ACC112 (cell line): Measurements from ENCODE around the gene FAM151A.

ENCODE experiments used
- H2AFZ ChIP-seq: fragments of 200-600 bp; sonication (generic); one replicate; pipeline ENCODE4 v1.6.0; 2017; ENCODE audit warnings: antibody characterized with exemption, low read length; ENCODE audit not compliant: unreplicated experiment
- H3K27ac ChIP-seq: fragments of 200-600 bp; sonication (generic); 2 replicates; pipeline ENCODE4 v1.5.1; 2014; ENCODE audit warnings: low read depth, mild to moderate bottlenecking, antibody characterized with exemption, low read length, moderate library complexity
- H3K27me3 ChIP-seq: fragments of 200-600 bp; sonication (generic); 2 replicates; pipeline ENCODE4 v1.6.1; 2014; ENCODE audit warnings: mild to moderate bottlenecking, antibody characterized with exemption, low read length, moderate library complexity, mixed read lengths; ENCODE audit not compliant: insufficient read depth
- H3K36me3 ChIP-seq: fragments of 200-600 bp; sonication (generic); 2 replicates; pipeline ENCODE4 v1.6.1; 2016; ENCODE audit warnings: mild to moderate bottlenecking, antibody characterized with exemption, low read length, moderate library complexity, mixed read lengths; ENCODE audit not compliant: insufficient read depth
- H3K4me1 ChIP-seq: fragments of 200-600 bp; sonication (generic); one replicate; pipeline ENCODE4 v1.6.1; 2016; ENCODE audit warnings: low read length, mixed read lengths; ENCODE audit not compliant: insufficient read depth, unreplicated experiment, control insufficient read depth
- H3K4me3 ChIP-seq: fragments of 200-600 bp; sonication (generic); 2 replicates; pipeline ENCODE4 v1.5.1; 2014; ENCODE audit warnings: mild to moderate bottlenecking, low read depth, low read length
- H3K79me2 ChIP-seq: fragments of 200-600 bp; sonication (generic); one replicate; pipeline ENCODE4 v1.6.0; 2016; ENCODE audit warnings: low read length; ENCODE audit not compliant: control insufficient read depth, unreplicated experiment, insufficient read depth

FAM151A gene

DNA sequence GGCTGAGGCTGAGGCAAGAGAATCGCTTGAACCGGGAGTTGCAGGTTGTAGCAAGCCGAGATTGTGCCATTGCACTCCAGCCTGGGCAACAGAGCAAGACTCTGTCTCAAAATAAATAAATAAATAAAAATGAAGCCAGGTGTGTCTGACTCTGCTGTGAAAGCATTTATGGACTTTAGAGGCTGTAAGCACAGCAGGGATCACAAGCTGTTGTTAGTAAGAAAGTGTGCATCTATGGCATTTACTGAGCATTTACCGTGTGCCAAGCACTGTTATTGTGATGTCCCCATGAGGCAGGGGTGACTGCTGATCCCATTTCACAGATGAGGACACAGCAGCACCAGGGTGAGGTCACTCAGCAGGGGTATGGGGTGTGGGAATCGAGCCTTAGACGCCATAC lies 20.1 kb downstream of the FAM151A start:
- Histone ChIP-seq H3K27ac (no peak overlapping the region), H3K4me1 (no peaks in the 10 kb centered on the region), H2AFZ (no peak overlapping the region), H3K36me3 (no peaks in the 10 kb centered on the region), H3K27me3 (no peaks in the 10 kb centered on the region), H3K4me3 (no peak overlapping the region), H3K79me2 (no peaks in the 10 kb centered on the region)

DNA sequence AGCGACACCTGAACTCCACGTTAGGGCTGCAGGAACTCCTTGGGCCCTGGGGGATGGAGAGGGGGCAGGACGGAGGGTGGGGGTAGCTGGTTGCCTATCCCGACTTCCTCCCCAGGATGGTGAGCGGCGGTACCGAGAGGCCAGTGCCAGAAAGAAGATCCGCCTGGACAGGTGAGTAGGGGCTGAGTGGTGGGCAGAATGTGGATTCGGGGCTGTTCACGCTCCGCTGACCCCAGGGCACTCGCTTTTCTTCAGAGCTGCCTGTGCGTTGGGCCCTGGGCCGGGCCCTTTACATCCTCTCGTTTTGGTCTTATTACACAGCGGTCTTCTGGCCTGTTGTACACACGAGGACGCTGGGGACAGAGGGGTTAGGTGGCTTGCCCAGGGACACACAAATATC lies 20.8 kb downstream of the FAM151A start:
- Histone ChIP-seq H3K36me3 (no peaks in the 10 kb centered on the region), H3K4me1 (no peaks in the 10 kb centered on the region), H2AFZ (no peak overlapping the region), H3K4me3 (no peak overlapping the region), H3K79me2 (no peaks in the 10 kb centered on the region), H3K27me3 (no peaks in the 10 kb centered on the region), H3K27ac (no peak overlapping the region)

DNA sequence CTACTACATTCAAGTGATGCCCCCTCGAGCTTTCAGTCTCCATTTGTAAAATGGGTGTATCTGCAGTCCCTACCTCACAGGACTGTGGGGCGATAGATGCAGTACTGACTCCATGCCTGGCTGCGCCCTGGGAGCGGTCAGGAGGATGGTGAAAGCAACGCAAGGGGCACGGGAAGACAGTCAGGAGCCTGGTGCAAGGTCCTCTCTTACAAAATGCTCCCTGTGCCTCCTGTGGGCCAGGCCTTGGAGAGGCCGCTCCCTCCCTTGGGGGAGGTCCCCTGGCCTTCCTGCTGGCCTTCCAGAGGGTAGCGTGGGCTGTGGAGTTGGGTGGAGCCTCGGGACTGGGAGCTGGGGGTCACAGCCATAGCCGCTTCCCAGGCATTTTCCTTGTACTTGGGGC lies 21.6 kb downstream of the FAM151A start:
- Histone ChIP-seq H3K27me3 (no peaks in the 10 kb centered on the region), H2AFZ (no peak overlapping the region), H3K79me2 (no peaks in the 10 kb centered on the region), H3K4me3 (no peak overlapping the region), H3K27ac (no peak overlapping the region), H3K36me3 (no peaks in the 10 kb centered on the region), H3K4me1 (no peaks in the 10 kb centered on the region)

DNA sequence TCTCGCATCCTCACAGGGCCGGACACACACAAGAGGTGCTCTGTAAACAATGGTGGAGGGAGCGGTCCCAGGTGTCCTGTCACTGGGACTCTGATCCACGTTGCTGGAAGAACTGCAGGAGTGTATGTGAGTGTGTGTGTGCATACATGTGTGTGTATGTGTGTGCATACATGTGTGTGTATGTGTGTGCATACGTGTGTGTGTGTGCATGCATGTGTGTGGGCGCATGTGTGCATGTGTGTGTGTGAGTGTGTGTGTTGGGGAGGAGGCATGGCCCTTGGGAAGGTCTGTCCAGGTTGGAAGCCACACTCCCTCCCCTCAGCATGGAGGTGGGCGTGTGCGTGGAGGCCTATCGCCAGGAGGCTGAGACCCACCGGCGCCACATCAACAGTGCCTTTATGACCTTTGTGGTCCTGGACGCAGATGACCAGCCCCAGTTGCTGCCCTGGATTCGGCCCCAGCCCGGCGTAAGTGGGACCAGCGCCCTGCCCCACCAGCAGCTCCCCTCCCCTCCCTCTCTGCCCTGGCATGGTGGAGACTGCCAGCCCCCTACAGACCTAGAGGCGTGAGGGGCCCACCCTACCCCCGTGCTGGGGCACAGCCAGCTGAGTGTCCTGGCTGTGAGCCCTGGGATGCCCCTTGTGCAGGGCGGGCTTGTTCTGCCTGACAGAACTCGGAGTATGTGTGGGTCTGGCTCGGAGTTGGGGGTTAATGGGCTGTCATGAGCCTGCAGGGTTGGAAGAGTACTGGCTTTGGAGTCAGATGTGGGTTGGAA lies 22.2 kb downstream of the FAM151A start:
- no peaks in the 10 kb centered on the region for H3K79me2 ChIP-seq
- no peak overlapping the region for H3K27ac ChIP-seq
- no peaks in the 10 kb centered on the region for H3K27me3 ChIP-seq
- no peak overlapping the region for H2AFZ ChIP-seq
- H3K36me3 ChIP-seq: no peaks in the 10 kb centered on the region
- H3K4me1 ChIP-seq: no peaks in the 10 kb centered on the region
- H3K4me3 ChIP-seq: no peak overlapping the region

DNA sequence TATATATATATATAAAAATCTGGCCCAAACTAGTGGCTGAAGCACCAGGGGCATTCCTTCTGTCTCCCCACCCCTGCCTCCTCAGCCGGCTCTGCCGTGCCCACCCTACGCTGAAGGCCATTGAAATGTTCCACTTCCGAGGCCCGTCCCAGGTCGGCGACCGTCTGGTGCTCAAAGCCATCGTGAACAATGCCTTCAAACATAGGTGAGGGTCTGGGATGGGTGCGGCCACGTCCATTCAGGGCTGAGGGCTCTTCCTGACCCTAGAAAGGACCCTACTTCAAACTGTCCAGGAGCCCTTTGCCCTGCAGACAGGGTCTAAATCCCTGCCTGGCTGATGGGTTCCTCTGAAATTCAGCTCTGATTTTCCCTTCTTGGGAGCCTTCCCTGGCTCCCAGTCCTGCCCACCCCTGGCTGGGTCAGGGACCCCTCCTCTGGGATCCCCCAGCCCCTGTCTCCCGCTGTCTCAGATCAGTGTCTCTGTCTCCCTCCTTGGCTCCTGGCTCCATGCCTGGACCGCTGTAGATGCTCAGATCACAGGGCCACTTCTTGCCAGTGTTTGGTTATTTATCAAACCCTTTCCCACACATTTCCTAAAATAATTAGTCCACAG lies 24.0 kb downstream of the FAM151A start:
- no peaks in the 10 kb centered on the region for H3K36me3 ChIP-seq
- H3K79me2 ChIP-seq: no peaks in the 10 kb centered on the region
- H3K27ac ChIP-seq: no peak overlapping the region
- H3K27me3 ChIP-seq: no peaks in the 10 kb centered on the region
- no peak overlapping the region for H3K4me3 ChIP-seq
- no peaks in the 10 kb centered on the region for H3K4me1 ChIP-seq
- H2AFZ ChIP-seq: no peak overlapping the region

DNA sequence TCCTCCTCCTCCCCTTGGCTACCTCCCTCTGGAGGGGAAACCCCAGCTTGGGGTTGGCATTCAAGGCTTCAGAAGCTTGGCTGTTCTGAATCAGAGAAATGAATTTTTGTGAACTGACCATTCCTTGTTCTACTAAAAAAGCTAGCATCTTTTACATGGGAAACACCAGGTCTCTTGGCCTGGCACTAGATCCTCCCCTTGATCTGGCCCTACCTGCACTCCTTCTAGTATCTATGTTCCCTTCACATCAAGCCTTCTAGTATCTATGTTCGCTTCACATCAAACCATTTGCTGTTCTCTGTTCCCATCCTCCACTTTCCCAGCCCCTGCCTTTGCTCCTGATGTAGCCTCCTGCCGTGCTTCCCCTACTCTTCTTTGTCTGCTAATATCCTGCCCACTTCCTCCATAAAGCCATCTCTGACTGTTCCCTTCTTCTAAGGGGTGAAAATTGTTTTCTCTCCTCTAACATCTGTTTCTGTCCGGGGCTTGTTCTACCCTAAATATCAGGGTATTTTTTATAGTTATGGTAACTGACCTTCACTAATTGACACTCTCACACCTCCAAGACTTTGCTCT lies 25.8 kb downstream of the FAM151A start:
- Histone ChIP-seq H3K36me3 (no peaks in the 10 kb centered on the region), H3K27me3 (no peaks in the 10 kb centered on the region), H3K4me1 (no peaks in the 10 kb centered on the region), H2AFZ (no peak overlapping the region), H3K79me2 (no peaks in the 10 kb centered on the region), H3K27ac (no peak overlapping the region), H3K4me3 (no peak overlapping the region)

DNA sequence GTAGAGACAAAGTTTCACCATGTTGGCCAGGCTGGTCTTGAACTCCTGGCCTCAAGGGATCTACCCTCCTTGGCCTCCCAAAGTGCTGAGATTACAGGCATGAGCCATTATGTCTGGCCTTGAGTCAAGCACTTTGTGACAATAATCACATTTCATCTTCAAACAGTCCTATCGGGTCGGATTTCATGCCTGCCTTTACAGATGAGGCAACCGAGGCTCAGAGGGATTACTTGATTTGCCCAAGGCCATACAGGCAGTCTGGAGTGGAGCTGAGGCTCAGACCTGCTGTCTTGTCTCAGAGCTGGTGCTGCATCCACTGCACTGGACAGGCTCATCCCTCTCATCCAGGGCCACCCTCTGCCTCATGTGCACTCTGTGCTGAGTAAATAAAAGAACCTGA lies 26.6 kb downstream of the FAM151A start:
- Histone ChIP-seq H3K4me1 (no peaks in the 10 kb centered on the region), H3K36me3 (no peaks in the 10 kb centered on the region), H3K79me2 (no peaks in the 10 kb centered on the region), H3K4me3 (no peak overlapping the region), H2AFZ (no peak overlapping the region), H3K27me3 (no peaks in the 10 kb centered on the region), H3K27ac (no peak overlapping the region)

DNA sequence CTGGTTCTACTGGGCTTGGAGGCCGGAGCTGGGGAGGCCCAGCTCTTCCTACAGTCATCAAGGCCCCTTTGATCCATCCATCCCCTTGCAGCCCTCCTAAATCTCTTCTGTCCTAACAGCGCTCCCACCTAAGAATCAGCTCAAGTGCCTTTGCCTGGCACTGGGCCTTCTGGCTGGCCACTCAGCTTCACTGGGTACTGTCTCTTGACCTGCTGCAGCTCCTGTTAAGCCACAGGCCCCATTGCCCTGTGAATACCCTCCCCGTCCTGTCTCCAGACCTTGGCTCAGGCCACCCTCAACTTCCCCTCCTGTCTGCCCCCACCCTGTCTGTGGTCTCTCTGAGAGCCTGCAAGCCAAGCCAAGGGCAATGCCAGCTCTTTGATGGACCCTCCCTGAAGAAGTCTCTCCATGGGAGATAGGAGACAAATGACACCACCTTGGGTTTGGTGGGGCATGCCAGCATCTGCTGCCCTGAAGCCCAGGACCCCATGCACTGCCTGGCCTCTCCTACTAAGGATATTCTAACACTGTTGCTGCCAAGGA lies 27.3 kb downstream of the FAM151A start:
- no peaks in the 10 kb centered on the region for H3K36me3 ChIP-seq

DNA sequence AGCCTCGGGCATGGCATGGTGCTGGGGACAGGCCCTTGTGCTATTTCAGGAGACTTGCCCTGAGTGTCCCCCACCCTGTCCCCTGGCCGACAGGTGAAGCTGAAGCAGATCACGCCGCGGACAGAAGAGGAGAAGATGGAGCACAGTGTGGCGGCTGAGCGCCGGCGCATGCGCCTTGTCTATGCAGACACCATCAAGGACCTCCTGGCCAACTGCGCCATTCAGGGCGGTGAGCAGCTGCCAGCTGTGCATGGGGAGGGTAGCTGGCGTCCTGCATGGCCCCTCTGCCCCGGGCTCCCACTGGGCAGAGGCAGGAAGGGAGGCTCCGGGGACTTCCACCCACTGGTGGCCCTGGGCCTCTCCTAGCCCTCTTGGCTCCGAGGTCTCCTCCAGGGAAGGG lies 28.9 kb downstream of the FAM151A start:
- H3K79me2 ChIP-seq: no peaks in the 10 kb centered on the region
- H3K27ac ChIP-seq: no peak overlapping the region
- H2AFZ ChIP-seq: no peak overlapping the region
- no peaks in the 10 kb centered on the region for H3K27me3 ChIP-seq
- H3K36me3 ChIP-seq: no peaks in the 10 kb centered on the region
- H3K4me3 ChIP-seq: no peak overlapping the region
- no peaks in the 10 kb centered on the region for H3K4me1 ChIP-seq

More for the DNA sequence above, 27.3 kb downstream of the FAM151A start:
- Histone ChIP-seq H3K79me2 (no peaks in the 10 kb centered on the region), H3K4me3 (no peak overlapping the region), H3K27me3 (no peaks in the 10 kb centered on the region), H2AFZ (no peak overlapping the region), H3K27ac (no peak overlapping the region), H3K4me1 (no peaks in the 10 kb centered on the region)

DNA sequence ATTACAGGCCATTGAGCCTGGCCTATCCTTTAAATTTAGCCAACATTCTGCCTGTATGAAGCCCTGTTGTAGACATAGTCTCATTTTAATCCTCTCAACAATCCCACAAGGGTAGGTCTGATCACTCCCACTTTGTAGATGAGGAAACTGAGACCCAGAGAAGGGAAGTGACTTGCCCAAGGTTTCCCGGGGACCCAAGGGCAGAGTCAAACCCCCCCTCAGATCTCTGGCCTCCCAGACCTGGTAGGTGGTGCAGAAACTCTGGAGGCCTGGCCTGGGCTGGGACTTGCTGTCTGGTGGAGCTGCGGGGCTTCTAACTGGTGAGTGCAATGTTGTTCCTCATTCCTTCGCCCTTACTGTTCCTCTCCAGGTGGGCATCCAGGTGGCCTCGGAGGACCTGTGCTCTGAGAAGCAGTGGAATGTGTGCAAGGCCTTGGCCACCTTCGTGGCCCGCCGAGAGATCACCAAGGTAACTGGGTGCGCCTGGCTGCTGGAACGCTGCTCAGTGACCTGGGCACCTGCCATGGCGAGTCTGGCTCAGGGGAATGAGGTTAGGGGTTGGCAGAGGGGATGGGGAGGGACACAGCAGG lies 29.7 kb downstream of the FAM151A start:
- Histone ChIP-seq H3K4me1 (no peaks in the 10 kb centered on the region), H3K4me3 (no peak overlapping the region), H2AFZ (no peak overlapping the region), H3K27me3 (no peaks in the 10 kb centered on the region), H3K79me2 (no peaks in the 10 kb centered on the region), H3K27ac (no peak overlapping the region), H3K36me3 (no peaks in the 10 kb centered on the region)
